Cardiac fibroblast (primary cell): Measurements from ENCODE around the gene PHKA1.
"Not testable (repeated sequence)": the region's sequence is repeated elsewhere in the genome, so short reads cannot be mapped to it uniquely, and the experiment has no call there.

Source experiments
- DNase-seq, 2 donors: peaks; one replicate each; pipeline versions ENCODE4 v3.0.0 to v3.0.0-alpha.2; 2010; ENCODE audit warnings: low read depth in 2 of 2
- H3K4me3 ChIP-seq, 2 donors: replicated peaks in 1 of 2; 1 replicate in 1 of 2; 2 replicates in 1 of 2; pipeline ENCODE4 v1.5.1; 2011; ENCODE audit warnings: low read depth in 2 of 2, low read length in 2 of 2, mild to moderate bottlenecking in 2 of 2, moderate library complexity in 1 of 2
- TF ChIP-seq, protein P1 (sequence below): IDR thresholded peaks from one replicate; pipeline ENCODE4 v1.5.1; 2011; ENCODE audit warnings: low read depth, mild to moderate bottlenecking, low read length, inconsistent platforms

PHKA1 gene

DNA sequence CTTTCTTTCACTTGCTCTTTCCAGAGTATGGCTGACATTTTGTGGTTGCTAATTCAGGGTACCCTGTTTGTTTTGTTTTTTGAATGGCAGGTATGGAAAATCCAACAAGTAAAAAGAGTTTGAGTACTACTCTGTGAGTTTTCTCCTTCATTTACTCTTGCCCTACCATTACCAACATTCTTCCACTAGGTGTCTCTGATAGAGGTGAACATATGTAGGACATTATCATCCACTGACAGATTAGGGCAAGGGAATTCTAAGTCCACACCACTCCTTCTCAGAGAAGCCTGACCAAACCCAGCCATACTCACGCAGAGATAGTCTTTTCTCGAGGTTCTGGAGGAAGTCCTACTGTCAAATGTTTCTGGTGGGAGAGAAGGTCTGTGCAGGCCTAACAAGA is 104.8 kb downstream of the PHKA1 start:
- TF ChIP-seq, protein P1, sequence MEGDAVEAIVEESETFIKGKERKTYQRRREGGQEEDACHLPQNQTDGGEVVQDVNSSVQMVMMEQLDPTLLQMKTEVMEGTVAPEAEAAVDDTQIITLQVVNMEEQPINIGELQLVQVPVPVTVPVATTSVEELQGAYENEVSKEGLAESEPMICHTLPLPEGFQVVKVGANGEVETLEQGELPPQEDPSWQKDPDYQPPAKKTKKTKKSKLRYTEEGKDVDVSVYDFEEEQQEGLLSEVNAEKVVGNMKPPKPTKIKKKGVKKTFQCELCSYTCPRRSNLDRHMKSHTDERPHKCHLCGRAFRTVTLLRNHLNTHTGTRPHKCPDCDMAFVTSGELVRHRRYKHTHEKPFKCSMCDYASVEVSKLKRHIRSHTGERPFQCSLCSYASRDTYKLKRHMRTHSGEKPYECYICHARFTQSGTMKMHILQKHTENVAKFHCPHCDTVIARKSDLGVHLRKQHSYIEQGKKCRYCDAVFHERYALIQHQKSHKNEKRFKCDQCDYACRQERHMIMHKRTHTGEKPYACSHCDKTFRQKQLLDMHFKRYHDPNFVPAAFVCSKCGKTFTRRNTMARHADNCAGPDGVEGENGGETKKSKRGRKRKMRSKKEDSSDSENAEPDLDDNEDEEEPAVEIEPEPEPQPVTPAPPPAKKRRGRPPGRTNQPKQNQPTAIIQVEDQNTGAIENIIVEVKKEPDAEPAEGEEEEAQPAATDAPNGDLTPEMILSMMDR: peak; percentile 32
- H3K4me3 ChIP-seq: no peak overlapping the region
- DNase-seq: peak; percentile 33 to 51

DNA sequence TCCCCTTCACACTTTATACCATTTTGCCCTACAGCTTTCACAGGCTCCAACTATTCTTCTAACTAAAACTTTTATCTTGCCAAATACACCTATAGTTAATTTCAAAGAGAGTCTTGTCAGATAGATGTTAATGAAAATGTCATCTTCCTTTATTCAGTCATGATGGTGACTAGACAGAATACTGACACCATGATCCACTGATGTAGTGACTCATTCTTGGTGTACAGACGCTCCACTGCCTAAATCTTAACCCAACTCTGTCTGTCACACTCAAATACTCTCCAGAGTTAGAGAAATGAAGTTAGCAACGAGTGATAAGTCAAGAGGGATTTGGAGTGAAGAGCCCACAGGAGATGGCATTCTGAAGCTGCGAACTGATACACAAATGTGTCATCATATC is 109.4 kb downstream of the PHKA1 start:
- TF ChIP-seq, protein P1: no peak
- DNase-seq: peak in 1 of 2 donors; percentile 7
- no peak overlapping the region for H3K4me3 ChIP-seq

DNA sequence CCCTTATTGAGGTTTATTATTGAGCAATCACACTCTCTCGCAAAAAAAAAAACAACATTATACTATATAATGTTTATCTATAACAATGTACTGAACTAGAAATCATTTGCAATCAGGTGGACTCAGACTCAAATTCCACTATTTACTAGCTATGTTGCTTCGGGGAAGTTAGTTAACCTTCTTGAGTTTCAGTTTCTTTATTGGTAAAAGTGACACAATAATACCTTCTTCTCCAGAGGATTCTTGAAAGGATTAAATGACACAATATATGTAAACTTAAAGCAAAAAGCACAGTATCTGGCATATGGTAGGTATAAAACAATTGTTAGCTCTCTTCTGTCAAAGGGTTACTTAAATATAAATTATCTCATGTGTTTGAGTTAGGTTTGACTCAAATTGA is 110.0 kb downstream of the PHKA1 start:
- no peak overlapping the region for H3K4me3 ChIP-seq
- DNase-seq: no peak
- TF ChIP-seq, protein P1: no peak

DNA sequence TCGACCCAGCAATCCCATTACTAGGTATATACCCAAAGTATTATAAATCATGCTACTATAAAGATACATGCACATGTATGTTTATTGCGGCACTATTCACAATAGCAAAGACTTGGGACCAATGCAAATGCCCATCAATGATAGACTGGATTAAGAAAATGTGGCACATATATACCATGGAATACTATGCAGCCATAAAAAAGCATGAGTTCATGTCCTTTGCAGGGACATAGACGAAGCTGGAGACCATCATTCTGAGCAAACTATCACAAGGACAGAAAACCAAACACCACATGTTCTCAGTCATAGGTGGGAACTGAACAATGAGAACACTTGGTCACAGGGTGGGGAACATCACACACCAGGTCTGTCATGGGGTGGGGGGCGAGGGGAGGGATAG is 123.1 kb downstream of the PHKA1 start:
- DNase-seq, H3K4me3 ChIP-seq: not testable (repeated sequence)

DNA sequence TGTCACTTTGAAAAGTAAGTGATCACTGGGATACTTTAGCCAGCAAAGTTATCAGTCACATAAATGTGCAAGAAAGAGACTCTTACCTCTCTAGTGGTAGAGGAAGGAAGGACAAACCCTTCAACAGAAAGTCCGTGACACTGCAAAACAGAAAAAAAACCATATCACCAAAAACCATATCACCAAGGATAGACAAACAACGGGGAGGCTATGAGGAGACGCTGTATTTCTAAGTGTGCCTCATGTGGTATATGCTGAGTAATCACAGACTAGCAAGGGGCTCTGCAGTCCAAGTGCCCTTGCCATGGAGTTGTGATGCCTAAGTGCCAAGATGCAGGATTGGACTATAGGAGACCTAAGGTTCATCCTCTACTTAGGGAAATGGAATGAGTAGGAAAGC is 129.9 kb downstream of the PHKA1 start:
- no peak overlapping the region for H3K4me3 ChIP-seq
- TF ChIP-seq, protein P1: no peak
- DNase-seq: no peak

DNA sequence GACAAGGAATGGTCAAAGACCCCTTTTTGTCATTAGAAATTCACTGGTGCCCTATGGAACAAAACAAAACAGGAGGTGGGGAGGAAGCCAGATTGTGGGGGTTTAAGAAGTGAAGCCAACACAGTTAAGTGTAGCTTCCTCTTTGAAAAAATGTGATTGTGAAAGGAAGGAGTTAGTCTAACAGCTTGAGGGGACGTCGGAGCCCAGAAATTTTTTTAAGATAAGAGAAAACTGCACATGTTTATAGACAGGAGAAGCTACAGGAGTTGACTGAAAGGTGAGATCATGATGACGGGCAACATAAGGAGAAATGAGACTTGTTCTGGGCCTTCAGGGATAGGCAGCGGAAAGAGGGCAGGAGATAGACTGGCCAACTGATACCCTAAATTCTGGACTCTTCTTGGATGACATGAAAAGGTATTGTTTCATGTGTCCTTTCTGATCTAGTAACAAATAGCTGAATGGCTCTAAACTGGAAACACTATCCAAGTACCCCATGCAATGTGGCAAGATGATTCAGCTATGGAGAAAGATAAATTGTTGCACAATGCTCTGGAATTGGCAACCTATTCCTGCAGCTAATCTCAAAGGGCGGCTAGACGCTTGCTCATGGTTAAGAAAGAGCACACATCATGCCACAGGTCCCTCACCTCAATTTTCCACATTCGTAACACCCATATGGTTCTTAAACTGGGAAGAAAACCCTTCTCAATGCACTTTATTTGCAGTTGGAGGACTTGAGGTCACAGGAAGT is 137.8 kb downstream of the PHKA1 start:
- DNase-seq: peak; percentile 84 to 86
- TF ChIP-seq, protein P1: no peak

DNA sequence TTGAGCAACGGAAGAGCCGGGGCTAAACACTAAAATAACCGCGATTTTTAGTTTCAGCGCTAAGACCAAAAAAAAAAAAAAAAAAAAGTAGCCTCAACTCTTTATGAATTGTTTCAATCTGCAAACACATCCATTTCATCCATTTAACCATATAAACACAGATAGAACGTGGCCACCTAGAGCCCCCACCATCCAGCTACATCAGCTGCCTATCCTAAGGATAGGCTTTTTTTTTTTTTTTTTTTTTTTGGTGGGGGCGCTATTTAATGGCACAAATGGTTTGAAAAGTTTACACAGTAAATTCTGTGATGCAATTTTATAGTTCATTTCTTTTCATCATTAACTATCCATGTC is 141.0 kb downstream of the PHKA1 start:
- peak overlapping the region in 1 of 2 donors; percentile 41 for H3K4me3 ChIP-seq
- TF ChIP-seq, protein P1: no peak
- no peak for DNase-seq

More for the DNA sequence above, 137.8 kb downstream of the PHKA1 start:
- no peak overlapping the region for H3K4me3 ChIP-seq
